HepG2 (cell line): ENCODE measurements around the gene ALG14. TPM values are rescaled to one million over a fixed set of nuclear protein-coding genes. Genes with fewer than 3 reads are reported as not detected.

Experiments used
- AGO1 ChIP-seq: fragments of 200-400 bp; formaldehyde crosslinking; IDR thresholded peaks from 2 replicates; pipeline ENCODE4 v1.6.1; 2017; ENCODE audit warnings: mild to moderate bottlenecking, low read depth, low read length, moderate library complexity; ENCODE audit not compliant: poor library complexity, severe bottlenecking
- ELF4 ChIP-seq: sonication (generic); formaldehyde crosslinking; IDR thresholded peaks from 2 replicates; pipeline ENCODE4 v1.5.0; 2020; ENCODE audit warnings: missing genetic modification reagents, mild to moderate bottlenecking, moderate library complexity, borderline replicate concordance
- GLI4 ChIP-seq: sonication (generic); formaldehyde crosslinking; IDR thresholded peaks from 2 replicates; pipeline ENCODE4 v1.5.1; 2020; ENCODE audit warnings: missing genetic modification reagents, mild to moderate bottlenecking, moderate library complexity, borderline replicate concordance
- KAT7 ChIP-seq: IDR thresholded peaks from 2 replicates; pipeline ENCODE4 v1.6.1; 2018; ENCODE audit warnings: borderline replicate concordance, missing compliant biosample characterization
- KLF12 ChIP-seq: sonication (generic); formaldehyde crosslinking; IDR thresholded peaks from 2 replicates; pipeline ENCODE4 v1.4.0; 2020; ENCODE audit warnings: missing genetic modification reagents, borderline replicate concordance
- KLF13 ChIP-seq: sonication (generic); formaldehyde crosslinking; IDR thresholded peaks from 2 replicates; pipeline ENCODE4 v1.4.0; 2020; ENCODE audit warnings: mild to moderate bottlenecking, missing genetic modification reagents
- POLR2G ChIP-seq: fragments of 200-400 bp; formaldehyde crosslinking; IDR thresholded peaks from 2 replicates; pipeline ENCODE4 v1.6.1; 2018; ENCODE audit warnings: mild to moderate bottlenecking, low read depth, low read length, moderate library complexity
- RAD21 ChIP-seq: fragments of 450-650 bp; formaldehyde crosslinking; IDR thresholded peaks from 2 replicates; pipeline ENCODE4 v1.5.0; 2020; ENCODE audit warnings: mild to moderate bottlenecking
- RXRB ChIP-seq: IDR thresholded peaks from 2 replicates; pipeline ENCODE4 v1.6.1; 2016; ENCODE audit warnings: borderline replicate concordance, missing genetic modification reagents, missing compliant biosample characterization
- SATB2 ChIP-seq: sonication (generic); formaldehyde crosslinking; IDR thresholded peaks from 2 replicates; pipeline ENCODE4 v1.5.0; 2020; ENCODE audit warnings: missing genetic modification reagents
- SMAD9 ChIP-seq: sonication (generic); formaldehyde crosslinking; IDR thresholded peaks from 2 replicates; pipeline ENCODE4 v1.5.1; 2020; ENCODE audit warnings: mild to moderate bottlenecking, missing genetic modification reagents
- ZNF672 ChIP-seq: sonication (generic); formaldehyde crosslinking; IDR thresholded peaks from 2 replicates; pipeline ENCODE4 v1.8.1; 2022; ENCODE audit warnings: missing genetic modification reagents
- polyA plus RNA-seq, 8 experiments: library from polyadenylated mRNA; depleted of rRNA in 3 of 8; stranded (reverse) in 7 of 8; unstranded in 1 of 8; fragments of >200 nt; fragmentation: Illumina TruSeq in 4 of 8; extraction: Trizol in 4 of 8; gene quantifications; 2 replicates each; pipeline versions ENCODE4 v1.2.1 to v1.2.3, GENCODE V29; 2011 to 2016; ENCODE audit warnings: low read depth in 4 of 8, missing spikeins in 1 of 8, mixed read lengths in 1 of 8; ENCODE audit not compliant: insufficient read depth in 1 of 8
- total RNA-seq, 5 experiments: library from RNA; depleted of rRNA; stranded (reverse); fragments of >200 nt; fragmentation: Illumina TruSeq; extraction: Trizol; gene quantifications; 2 replicates each; pipeline ENCODE4 v1.2.3, GENCODE V29; 2016; ENCODE audit warnings: low read depth in 1 of 5
- TF ChIP-seq, protein P1 (sequence below): sonication (generic); formaldehyde crosslinking; conservative IDR thresholded peaks from 2 replicates; pipeline ENCODE4 v1.4.0; 2020; ENCODE audit warnings: mild to moderate bottlenecking, missing genetic modification reagents, moderate library complexity
- TF ChIP-seq, protein P2 (sequence below): IDR thresholded peaks from 2 replicates; pipeline ENCODE4 v1.6.1; 2016; ENCODE audit warnings: low read depth, borderline replicate concordance
- TF ChIP-seq, protein P3 (sequence below): sonication (generic); formaldehyde crosslinking; IDR thresholded peaks from 2 replicates; pipeline ENCODE4 v1.5.1; 2020; ENCODE audit warnings: mild to moderate bottlenecking, moderate library complexity, missing genetic modification reagents
- TF ChIP-seq, protein P4 (sequence below): sonication (generic); formaldehyde crosslinking; IDR thresholded peaks from 2 replicates; pipeline ENCODE4 v1.5.0; 2020; ENCODE audit warnings: mild to moderate bottlenecking, missing genetic modification reagents
- TF ChIP-seq, protein P5 (sequence below): sonication (generic); formaldehyde crosslinking; IDR thresholded peaks from 2 replicates; pipeline ENCODE4 v1.9.0; 2022; ENCODE audit warnings: missing genetic modification reagents, mild to moderate bottlenecking, borderline replicate concordance
- TF ChIP-seq, protein P6 (sequence below): sonication (generic); formaldehyde crosslinking; IDR thresholded peaks from 2 replicates; pipeline ENCODE4 v1.4.0; 2020; ENCODE audit warnings: missing genetic modification reagents

ALG14 gene
- total and polyA plus RNA-seq, 2 of the 13 experiments (the other 11 are each of a cell fraction or from before 2014, with no cell fraction given) = 4.5 to 12.7 TPM

DNA sequence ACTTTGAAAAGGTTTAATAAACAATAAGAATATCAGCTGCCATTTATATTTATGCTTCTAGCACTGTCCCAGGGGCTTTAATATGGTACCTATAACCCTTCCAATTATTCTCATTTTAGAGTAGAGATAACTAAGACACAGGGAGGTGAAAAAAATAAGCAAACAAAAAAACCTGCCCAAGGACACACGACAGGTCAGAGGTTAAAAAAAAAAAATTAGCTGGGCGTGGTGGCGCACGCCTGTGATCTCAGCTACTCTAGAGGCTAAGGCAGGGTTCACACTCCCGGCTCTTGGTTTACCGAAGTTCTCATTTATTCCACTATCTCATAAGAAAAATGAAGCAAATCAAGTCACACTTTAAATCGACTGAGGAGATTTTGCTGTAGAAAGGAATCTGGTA, 111.2 kb downstream of the ALG14 start (continued):
- TF ChIP-seq, protein P1, sequence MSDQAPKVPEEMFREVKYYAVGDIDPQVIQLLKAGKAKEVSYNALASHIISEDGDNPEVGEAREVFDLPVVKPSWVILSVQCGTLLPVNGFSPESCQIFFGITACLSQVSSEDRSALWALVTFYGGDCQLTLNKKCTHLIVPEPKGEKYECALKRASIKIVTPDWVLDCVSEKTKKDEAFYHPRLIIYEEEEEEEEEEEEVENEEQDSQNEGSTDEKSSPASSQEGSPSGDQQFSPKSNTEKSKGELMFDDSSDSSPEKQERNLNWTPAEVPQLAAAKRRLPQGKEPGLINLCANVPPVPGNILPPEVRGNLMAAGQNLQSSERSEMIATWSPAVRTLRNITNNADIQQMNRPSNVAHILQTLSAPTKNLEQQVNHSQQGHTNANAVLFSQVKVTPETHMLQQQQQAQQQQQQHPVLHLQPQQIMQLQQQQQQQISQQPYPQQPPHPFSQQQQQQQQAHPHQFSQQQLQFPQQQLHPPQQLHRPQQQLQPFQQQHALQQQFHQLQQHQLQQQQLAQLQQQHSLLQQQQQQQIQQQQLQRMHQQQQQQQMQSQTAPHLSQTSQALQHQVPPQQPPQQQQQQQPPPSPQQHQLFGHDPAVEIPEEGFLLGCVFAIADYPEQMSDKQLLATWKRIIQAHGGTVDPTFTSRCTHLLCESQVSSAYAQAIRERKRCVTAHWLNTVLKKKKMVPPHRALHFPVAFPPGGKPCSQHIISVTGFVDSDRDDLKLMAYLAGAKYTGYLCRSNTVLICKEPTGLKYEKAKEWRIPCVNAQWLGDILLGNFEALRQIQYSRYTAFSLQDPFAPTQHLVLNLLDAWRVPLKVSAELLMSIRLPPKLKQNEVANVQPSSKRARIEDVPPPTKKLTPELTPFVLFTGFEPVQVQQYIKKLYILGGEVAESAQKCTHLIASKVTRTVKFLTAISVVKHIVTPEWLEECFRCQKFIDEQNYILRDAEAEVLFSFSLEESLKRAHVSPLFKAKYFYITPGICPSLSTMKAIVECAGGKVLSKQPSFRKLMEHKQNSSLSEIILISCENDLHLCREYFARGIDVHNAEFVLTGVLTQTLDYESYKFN (CRISPR knock-in tag) = peak; percentile 76
- no peak for TF ChIP-seq ELF4
- TF ChIP-seq POLR2G = no peak
- no peak for TF ChIP-seq RAD21
- TF ChIP-seq, protein P2, sequence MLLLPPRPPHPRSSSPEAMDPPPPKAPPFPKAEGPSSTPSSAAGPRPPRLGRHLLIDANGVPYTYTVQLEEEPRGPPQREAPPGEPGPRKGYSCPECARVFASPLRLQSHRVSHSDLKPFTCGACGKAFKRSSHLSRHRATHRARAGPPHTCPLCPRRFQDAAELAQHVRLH (CRISPR knock-in tag) = no peak
- no peak for TF ChIP-seq GLI4
- TF ChIP-seq AGO1 = no peak
- TF ChIP-seq SMAD9 (CRISPR knock-in tag) = no peak
- TF ChIP-seq, protein P3, sequence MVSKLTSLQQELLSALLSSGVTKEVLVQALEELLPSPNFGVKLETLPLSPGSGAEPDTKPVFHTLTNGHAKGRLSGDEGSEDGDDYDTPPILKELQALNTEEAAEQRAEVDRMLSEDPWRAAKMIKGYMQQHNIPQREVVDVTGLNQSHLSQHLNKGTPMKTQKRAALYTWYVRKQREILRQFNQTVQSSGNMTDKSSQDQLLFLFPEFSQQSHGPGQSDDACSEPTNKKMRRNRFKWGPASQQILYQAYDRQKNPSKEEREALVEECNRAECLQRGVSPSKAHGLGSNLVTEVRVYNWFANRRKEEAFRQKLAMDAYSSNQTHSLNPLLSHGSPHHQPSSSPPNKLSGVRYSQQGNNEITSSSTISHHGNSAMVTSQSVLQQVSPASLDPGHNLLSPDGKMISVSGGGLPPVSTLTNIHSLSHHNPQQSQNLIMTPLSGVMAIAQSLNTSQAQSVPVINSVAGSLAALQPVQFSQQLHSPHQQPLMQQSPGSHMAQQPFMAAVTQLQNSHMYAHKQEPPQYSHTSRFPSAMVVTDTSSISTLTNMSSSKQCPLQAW (CRISPR knock-in tag) = no peak
- TF ChIP-seq KAT7 (CRISPR knock-in tag) = no peak
- TF ChIP-seq SATB2 (CRISPR knock-in tag) = no peak
- TF ChIP-seq, protein P4, sequence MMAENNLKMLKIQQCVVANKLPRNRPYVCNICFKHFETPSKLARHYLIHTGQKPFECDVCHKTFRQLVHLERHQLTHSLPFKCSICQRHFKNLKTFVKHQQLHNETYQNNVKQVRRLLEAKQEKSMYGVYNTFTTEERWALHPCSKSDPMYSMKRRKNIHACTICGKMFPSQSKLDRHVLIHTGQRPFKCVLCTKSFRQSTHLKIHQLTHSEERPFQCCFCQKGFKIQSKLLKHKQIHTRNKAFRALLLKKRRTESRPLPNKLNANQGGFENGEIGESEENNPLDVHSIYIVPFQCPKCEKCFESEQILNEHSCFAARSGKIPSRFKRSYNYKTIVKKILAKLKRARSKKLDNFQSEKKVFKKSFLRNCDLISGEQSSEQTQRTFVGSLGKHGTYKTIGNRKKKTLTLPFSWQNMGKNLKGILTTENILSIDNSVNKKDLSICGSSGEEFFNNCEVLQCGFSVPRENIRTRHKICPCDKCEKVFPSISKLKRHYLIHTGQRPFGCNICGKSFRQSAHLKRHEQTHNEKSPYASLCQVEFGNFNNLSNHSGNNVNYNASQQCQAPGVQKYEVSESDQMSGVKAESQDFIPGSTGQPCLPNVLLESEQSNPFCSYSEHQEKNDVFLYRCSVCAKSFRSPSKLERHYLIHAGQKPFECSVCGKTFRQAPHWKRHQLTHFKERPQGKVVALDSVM = no peak
- TF ChIP-seq, protein P5, sequence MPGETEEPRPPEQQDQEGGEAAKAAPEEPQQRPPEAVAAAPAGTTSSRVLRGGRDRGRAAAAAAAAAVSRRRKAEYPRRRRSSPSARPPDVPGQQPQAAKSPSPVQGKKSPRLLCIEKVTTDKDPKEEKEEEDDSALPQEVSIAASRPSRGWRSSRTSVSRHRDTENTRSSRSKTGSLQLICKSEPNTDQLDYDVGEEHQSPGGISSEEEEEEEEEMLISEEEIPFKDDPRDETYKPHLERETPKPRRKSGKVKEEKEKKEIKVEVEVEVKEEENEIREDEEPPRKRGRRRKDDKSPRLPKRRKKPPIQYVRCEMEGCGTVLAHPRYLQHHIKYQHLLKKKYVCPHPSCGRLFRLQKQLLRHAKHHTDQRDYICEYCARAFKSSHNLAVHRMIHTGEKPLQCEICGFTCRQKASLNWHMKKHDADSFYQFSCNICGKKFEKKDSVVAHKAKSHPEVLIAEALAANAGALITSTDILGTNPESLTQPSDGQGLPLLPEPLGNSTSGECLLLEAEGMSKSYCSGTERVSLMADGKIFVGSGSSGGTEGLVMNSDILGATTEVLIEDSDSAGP (CRISPR knock-in tag) = no peak
- TF ChIP-seq, protein P6, sequence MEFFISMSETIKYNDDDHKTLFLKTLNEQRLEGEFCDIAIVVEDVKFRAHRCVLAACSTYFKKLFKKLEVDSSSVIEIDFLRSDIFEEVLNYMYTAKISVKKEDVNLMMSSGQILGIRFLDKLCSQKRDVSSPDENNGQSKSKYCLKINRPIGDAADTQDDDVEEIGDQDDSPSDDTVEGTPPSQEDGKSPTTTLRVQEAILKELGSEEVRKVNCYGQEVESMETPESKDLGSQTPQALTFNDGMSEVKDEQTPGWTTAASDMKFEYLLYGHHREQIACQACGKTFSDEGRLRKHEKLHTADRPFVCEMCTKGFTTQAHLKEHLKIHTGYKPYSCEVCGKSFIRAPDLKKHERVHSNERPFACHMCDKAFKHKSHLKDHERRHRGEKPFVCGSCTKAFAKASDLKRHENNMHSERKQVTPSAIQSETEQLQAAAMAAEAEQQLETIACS = no peak
- TF ChIP-seq KLF13 (CRISPR knock-in tag) = no peak
- TF ChIP-seq KLF12 (CRISPR knock-in tag) = peak; percentile 47; the same call in 1 of the 2 replicates
- no peak for TF ChIP-seq ZNF672 (CRISPR knock-in tag)
- TF ChIP-seq RXRB (CRISPR knock-in tag) = peak; percentile 60; the same call in 1 of the 2 replicates
